ENCODE results near the gene KCNJ4.

KCNJ4 gene

DNA sequence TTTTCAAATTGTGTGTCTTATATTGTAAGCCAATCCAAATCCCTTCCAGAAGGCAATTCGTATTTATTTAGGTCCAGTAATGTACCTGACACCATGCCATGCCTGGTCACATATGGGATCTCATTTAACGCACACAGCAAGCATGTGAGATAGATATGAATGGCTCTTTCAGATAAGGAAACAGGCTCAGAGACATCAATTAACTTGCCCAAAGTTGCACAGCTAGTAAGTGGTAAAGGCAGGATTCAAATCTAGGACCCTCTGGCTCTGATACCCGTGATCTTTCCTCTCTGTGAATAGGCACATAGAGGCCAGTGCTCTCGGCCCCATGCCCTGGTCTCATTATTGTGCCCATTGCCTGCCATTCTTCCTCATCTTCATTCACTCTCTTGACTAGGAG, 34.3 kb downstream of the KCNJ4 start:
- ChIA-PET POLR2A (ENCODE audit: low non-redundant PET) (no interaction called here), CTCF (no interaction called here)
- DNase-seq (ENCODE audit: low spot score) = no peak
- TF ChIP-seq CTCF (conservative IDR thresholded peaks at IDR 0.05; ENCODE audit: low read depth) = no peak
- H3K27ac ChIP-seq = no peak overlapping the region

DNA sequence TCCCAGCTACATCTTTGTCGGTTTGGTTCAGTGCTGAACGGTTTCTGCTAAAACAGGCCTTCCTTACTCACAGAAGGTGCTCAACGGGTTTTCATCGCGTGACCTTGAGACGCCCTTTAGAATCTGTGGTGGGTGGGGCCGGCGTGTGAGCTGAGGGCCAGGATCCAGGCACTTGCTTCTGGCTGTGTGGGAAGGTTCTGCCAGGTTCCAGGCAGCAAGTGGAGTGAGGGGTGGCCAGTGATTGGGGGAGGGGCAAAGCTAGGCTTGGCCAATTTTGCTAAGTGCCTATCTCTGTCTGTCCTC, 35.2 kb downstream of the KCNJ4 start:
- DNase-seq (ENCODE audit: low spot score) = no peak
- no peak overlapping the region for H3K27ac ChIP-seq
- no peak for TF ChIP-seq CTCF (conservative IDR thresholded peaks at IDR 0.05; ENCODE audit: low read depth)
- ChIA-PET CTCF (no interaction called here), POLR2A (ENCODE audit: low non-redundant PET) (interaction anchor here (0.6 kb wide), 1 partner anchor 509 kb away, joined by 3 read pairs; no protein-coding TSS in a partner anchor)

DNA sequence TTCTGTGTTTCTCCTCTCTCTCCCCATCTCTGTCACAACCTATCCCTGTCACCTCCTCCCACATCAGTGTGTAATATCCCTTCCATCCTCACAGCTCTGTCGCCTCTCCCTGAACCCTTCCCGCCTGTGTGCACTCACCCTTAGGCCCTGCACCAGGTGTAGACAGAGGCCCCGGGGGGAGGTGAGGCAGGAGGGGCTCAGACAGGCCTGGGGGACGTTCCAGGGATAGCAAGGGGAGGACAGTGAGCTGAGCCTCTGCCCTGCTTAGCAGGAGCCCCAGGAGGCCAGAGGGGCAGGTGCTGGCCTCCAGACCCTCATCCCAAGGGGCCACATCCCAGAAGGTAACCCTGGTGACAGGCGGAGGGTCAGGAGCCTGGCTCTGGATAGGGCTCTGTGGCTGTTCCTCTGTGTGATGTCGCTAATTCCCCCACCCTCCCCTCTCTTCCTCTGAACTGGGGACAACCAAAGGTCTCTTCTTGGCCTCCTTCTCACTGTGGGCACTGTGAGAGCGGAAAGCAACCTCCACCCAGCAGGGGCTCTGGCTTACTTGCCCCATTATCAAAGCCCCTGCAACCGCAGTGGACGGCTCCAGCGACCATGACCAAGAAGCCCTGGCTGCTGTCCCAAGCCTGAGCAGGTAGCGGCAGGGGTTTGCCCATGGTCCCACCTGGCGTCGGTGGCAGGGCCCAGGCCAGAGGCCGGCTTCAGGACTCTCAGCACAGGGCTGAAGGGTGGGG, 35.7 kb downstream of the KCNJ4 start:
- DNase-seq (ENCODE audit: low spot score) = no peak
- POLR2A ChIA-PET (ENCODE audit: low non-redundant PET) = interaction anchor here (0.6 kb wide), 1 partner anchor 509 kb away, joined by 3 read pairs; no protein-coding TSS in a partner anchor
- TF ChIP-seq CTCF (conservative IDR thresholded peaks at IDR 0.05; ENCODE audit: low read depth) = no peak
- no peak overlapping the region for H3K27ac ChIP-seq
- CTCF ChIA-PET = no interaction called here

GRCh38 chr22:38418589-38418988, 36.4 kb downstream of the KCNJ4 start:
- CTCF ChIA-PET = no interaction called here
- TF ChIP-seq CTCF (conservative IDR thresholded peaks at IDR 0.05; ENCODE audit: low read depth) = no peak
- no peak overlapping the region for H3K27ac ChIP-seq
- POLR2A ChIA-PET (ENCODE audit: low non-redundant PET) = no interaction called here
- DNase-seq (ENCODE audit: low spot score) = no peak

DNA sequence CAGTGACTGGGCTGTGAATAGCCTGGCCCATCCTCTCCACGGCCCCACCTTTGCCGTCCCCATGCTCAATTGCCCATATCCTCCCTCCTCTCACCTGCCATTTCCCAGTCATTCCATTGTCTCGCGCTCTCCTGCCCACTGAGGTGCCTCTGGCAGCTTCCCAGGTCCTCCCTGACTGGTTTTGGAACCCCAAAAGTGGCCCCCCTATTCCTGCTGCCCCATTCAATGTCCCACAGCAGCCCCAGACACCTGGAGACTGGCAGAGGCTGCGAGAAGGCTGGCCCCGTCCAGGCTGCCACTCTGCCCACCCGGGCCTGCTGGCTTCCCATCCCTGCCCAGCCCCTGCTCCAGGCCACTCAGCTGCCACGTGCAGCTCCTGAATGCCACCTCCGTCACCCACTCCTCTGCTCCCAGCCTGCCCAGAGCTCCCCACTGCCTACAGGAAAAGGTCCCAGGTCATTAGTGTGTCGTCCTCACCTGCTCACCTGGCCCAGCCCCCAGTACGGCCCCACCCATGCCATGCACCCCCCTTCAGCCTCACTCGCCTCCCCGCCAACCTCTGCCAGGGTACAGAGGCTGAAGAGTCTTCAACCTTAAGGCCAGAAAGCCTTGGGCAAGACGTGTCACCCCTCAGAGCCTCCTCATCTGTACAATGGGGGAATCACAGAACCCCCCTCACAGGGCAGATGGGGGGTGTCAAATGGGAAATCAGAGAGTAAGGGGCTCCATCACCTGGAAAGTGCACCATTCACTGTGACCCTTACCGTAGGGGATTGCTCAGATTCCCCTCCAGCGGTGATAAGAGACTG, 37.5 kb downstream of the KCNJ4 start:
- CTCF ChIA-PET = no interaction called here
- H3K27ac ChIP-seq = no peak overlapping the region
- POLR2A ChIA-PET (ENCODE audit: low non-redundant PET) = no interaction called here
- no peak for TF ChIP-seq CTCF (conservative IDR thresholded peaks at IDR 0.05; ENCODE audit: low read depth)
- DNase-seq (ENCODE audit: low spot score) = no peak

GRCh38 chr22:38416621-38417251, 38.3 kb downstream of the KCNJ4 start:
- DNase-seq (ENCODE audit: low spot score) = no peak
- TF ChIP-seq CTCF (conservative IDR thresholded peaks at IDR 0.05; ENCODE audit: low read depth) = no peak
- no peak overlapping the region for H3K27ac ChIP-seq
- ChIA-PET CTCF (no interaction called here), POLR2A (ENCODE audit: low non-redundant PET) (no interaction called here)

Data from RWPE1 (cell line).